GM12864 (cell line): ENCODE data around the gene FLOT1.

Experiments
- DNase-seq: peaks from one replicate; pipeline ENCODE4 v3.0.0-alpha.2; 2011; ENCODE audit warnings: low read depth
- H3K4me3 ChIP-seq: 2 replicates; pipeline ENCODE4 v1.5.1; 2011; ENCODE audit warnings: mild to moderate bottlenecking, low read depth, low read length, control low read depth
- TF ChIP-seq, protein P1 (sequence below): IDR thresholded peaks from 2 replicates; pipeline ENCODE4 v1.5.1; 2011; ENCODE audit warnings: low read depth, mild to moderate bottlenecking, moderate library complexity, low read length, control low read depth, inconsistent platforms; ENCODE audit errors: missing control alignments

Gene FLOT1

GRCh38 chr6:30742316-30743098, at the start of gene FLOT1:
FLOT1 (minus strand) TSS chr6:30742687; CDS start chr6:30742189, 498 bp downstream.
- no peak for DNase-seq
- peak within 1 kb of the TSS; percentile 85 for H3K4me3 ChIP-seq
- TF ChIP-seq, protein P1, sequence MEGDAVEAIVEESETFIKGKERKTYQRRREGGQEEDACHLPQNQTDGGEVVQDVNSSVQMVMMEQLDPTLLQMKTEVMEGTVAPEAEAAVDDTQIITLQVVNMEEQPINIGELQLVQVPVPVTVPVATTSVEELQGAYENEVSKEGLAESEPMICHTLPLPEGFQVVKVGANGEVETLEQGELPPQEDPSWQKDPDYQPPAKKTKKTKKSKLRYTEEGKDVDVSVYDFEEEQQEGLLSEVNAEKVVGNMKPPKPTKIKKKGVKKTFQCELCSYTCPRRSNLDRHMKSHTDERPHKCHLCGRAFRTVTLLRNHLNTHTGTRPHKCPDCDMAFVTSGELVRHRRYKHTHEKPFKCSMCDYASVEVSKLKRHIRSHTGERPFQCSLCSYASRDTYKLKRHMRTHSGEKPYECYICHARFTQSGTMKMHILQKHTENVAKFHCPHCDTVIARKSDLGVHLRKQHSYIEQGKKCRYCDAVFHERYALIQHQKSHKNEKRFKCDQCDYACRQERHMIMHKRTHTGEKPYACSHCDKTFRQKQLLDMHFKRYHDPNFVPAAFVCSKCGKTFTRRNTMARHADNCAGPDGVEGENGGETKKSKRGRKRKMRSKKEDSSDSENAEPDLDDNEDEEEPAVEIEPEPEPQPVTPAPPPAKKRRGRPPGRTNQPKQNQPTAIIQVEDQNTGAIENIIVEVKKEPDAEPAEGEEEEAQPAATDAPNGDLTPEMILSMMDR, result no peak

GRCh38 chr6:30790724-30791383, 48.4 kb upstream of the FLOT1 start:
- TF ChIP-seq, protein P1, result no peak
- no peak overlapping the region for H3K4me3 ChIP-seq
- no peak for DNase-seq

DNA sequence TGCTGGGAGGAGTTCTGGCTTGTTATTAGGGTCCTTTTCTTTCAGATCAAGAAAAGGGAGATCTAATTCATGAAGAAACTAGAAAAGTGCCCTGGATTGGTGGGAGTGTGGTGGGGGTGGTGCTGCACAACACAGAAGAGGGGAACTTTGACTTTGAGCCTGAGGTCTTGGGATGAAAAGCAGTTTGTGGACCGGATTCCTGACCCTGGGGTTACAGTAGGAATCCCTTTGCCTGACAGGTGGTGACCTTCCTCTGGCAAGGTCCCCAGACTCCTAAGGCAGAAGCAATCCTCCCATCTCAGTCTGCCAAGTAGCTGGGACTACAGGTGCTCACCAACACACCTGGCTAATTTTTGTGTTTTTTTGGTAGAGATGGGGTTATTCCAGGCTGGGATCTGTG, 47.1 kb upstream of the FLOT1 start:
- DNase-seq, result no peak
- TF ChIP-seq, protein P1, result no peak
- no peak overlapping the region for H3K4me3 ChIP-seq

GRCh38 chr6:30787954-30788353, 45.5 kb upstream of the FLOT1 start:
- TF ChIP-seq, protein P1, result no peak

DNA sequence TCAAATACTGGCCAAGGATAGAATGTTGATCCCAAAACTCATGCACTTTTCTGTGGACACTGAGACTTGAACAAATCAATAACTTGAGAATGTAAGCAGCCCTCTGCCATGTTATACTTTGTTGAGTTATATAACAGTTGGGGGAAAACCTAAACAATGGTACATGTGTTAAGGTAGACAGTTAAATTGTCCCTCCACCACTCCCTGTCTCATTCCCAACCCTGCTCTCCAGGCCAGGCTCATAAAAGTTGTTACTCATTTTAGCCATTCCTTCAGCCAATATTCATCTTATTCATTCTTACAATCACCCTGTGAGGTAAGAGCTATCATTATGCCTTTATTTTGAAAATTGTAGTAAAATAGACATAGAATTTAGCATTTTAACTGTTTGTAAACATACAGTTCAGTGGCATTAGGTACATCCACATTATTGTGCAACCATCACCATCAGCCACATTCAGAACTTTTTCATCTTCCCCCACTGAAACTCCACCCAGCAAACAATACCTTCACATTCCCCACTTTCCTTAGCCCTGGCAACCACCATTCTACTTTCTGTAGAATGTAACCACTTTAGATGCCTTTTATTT, 40.0 kb upstream of the FLOT1 start:
- no peak overlapping the region for H3K4me3 ChIP-seq
- DNase-seq, result no peak
- TF ChIP-seq, protein P1, result no peak

More at GRCh38 chr6:30787954-30788353, 45.5 kb upstream of the FLOT1 start:
- no peak for DNase-seq
- H3K4me3 ChIP-seq, result no peak overlapping the region

- no peak for DNase-seq
- no peak overlapping the region for H3K4me3 ChIP-seq
- TF ChIP-seq, protein P1, result no peak
Observed at GRCh38 chr6:30781743-30782424, 39.4 kb upstream of the FLOT1 start.
